ENCODE data around the gene PARD3.

DNA sequence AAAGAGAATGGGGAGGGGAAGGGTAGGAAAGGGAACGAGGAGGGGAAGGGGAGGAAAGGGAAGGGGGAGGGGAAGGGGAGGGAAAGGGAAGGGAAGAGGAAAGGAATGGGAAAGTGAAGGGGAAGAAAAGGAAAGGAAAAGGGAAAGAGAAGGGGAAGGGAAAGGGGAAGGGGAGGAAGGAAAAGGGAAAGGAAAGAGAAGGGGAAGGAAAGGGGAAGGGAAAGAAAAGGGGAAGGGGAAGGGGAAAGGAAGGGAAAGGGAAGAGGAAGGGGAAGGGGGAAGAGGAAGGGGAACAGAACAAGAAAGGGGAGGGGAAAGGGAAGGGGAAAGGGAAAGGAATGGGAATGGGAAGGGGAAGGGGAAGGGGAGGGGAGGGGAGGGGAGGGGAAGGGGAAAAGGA, 352.1 kb downstream of the PARD3 start:
- TF ChIP-seq, protein P1, sequence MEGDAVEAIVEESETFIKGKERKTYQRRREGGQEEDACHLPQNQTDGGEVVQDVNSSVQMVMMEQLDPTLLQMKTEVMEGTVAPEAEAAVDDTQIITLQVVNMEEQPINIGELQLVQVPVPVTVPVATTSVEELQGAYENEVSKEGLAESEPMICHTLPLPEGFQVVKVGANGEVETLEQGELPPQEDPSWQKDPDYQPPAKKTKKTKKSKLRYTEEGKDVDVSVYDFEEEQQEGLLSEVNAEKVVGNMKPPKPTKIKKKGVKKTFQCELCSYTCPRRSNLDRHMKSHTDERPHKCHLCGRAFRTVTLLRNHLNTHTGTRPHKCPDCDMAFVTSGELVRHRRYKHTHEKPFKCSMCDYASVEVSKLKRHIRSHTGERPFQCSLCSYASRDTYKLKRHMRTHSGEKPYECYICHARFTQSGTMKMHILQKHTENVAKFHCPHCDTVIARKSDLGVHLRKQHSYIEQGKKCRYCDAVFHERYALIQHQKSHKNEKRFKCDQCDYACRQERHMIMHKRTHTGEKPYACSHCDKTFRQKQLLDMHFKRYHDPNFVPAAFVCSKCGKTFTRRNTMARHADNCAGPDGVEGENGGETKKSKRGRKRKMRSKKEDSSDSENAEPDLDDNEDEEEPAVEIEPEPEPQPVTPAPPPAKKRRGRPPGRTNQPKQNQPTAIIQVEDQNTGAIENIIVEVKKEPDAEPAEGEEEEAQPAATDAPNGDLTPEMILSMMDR (IDR thresholded peaks at IDR 0.05): no peak
- TF ChIP-seq POLR2A (IDR thresholded peaks at IDR 0.05): no peak
